GM19099 (cell line): Measurements from ENCODE around the gene SNAPC2.

ENCODE experiments used
- POLR2A ChIP-seq: IDR thresholded peaks from 3 replicates; pipeline ENCODE4 v1.6.1; 2011; ENCODE audit warnings: low read depth; ENCODE audit not compliant: insufficient read length; ENCODE audit errors: extremely low read depth

The SNAPC2 gene

GRCh38 chr19:7971553-7972520, 51.7 kb downstream of the SNAPC2 start:
- TF ChIP-seq POLR2A = no peak
